Uterus (tissue), 2 donors: ENCODE measurements around the gene MAP1LC3A.

Source experiments
- POLR2A ChIP-seq, 2 donors: fragments of 450-650 bp; IDR thresholded peaks; one replicate each; pipeline ENCODE4 v1.6.1; 2016; ENCODE audit warnings: antibody characterized with exemption in 2 of 2, mild to moderate bottlenecking in 1 of 2, moderate library complexity in 1 of 2
- TF ChIP-seq, protein P1 (sequence below), 4 experiments: fragments of 200-600 bp in 2 of 4; fragments of 450-650 bp in 2 of 4; sonication (generic) in 2 of 4; IDR thresholded peaks; one replicate each; pipeline ENCODE4 v1.5.1; 2016 to 2019; ENCODE audit warnings: antibody characterized with exemption in 4 of 4, mild to moderate bottlenecking in 2 of 4, moderate library complexity in 1 of 4

GRCh38 chr20:34574426-34574825, 15.9 kb downstream of the MAP1LC3A start:
- TF ChIP-seq POLR2A (IDR thresholded peaks at IDR 0.05) = no peak
- TF ChIP-seq, protein P1, sequence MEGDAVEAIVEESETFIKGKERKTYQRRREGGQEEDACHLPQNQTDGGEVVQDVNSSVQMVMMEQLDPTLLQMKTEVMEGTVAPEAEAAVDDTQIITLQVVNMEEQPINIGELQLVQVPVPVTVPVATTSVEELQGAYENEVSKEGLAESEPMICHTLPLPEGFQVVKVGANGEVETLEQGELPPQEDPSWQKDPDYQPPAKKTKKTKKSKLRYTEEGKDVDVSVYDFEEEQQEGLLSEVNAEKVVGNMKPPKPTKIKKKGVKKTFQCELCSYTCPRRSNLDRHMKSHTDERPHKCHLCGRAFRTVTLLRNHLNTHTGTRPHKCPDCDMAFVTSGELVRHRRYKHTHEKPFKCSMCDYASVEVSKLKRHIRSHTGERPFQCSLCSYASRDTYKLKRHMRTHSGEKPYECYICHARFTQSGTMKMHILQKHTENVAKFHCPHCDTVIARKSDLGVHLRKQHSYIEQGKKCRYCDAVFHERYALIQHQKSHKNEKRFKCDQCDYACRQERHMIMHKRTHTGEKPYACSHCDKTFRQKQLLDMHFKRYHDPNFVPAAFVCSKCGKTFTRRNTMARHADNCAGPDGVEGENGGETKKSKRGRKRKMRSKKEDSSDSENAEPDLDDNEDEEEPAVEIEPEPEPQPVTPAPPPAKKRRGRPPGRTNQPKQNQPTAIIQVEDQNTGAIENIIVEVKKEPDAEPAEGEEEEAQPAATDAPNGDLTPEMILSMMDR (IDR thresholded peaks at IDR 0.05) = no peak
